Activated CD8-positive, alpha-beta T cell treated with anti-CD3 and anti-CD28 coated beads for 36 hours (primary cell): Measurements from ENCODE around the gene ICAM2. TPM values are rescaled to one million over a fixed set of nuclear protein-coding genes. Genes with fewer than 3 reads are reported as not detected.

Experiments used
- ATAC-seq: fragments of 200-7000 bp; cut with Tn5 transposase; one replicate; pipeline ENCODE4 v1.10.0; 2021; ENCODE audit warnings: mild to moderate bottlenecking, moderate library complexity
- CTCF ChIA-PET: fragments of 350-600 bp; sonication (Branson Sonifier 250); formaldehyde crosslinking; loops from one replicate; lab custom pipeline; 2021; ENCODE audit warnings: antibody characterized with exemption; lab: Charles Lee
- POLR2A ChIA-PET: fragments of 350-600 bp; sonication (Branson Sonifier 250); formaldehyde crosslinking; loops from one replicate; lab custom pipeline; 2021; ENCODE audit warnings: antibody characterized with exemption; lab: Charles Lee
- DNase-seq: peaks from one replicate; pipeline ENCODE4 v3.0.0-alpha.2; 2020
- H3K27ac Mint-ChIP-seq: one replicate; pipeline ENCODE4 v1.8.0; 2021; ENCODE audit warnings: mild to moderate bottlenecking, mixed read lengths
- H3K27me3 Mint-ChIP-seq: one replicate; pipeline ENCODE4 v1.8.0; 2021; ENCODE audit warnings: mixed read lengths
- H3K36me3 Mint-ChIP-seq: one replicate; pipeline ENCODE4 v1.8.0; 2021; ENCODE audit warnings: low read depth, mixed read lengths
- H3K4me1 Mint-ChIP-seq: one replicate; pipeline ENCODE4 v1.8.0; 2021; ENCODE audit warnings: low read depth, mixed read lengths
- H3K4me3 Mint-ChIP-seq: one replicate; pipeline ENCODE4 v1.8.0; 2021; ENCODE audit warnings: mild to moderate bottlenecking, moderate library complexity, mixed read lengths
- H3K9me3 Mint-ChIP-seq: one replicate; pipeline ENCODE4 v1.8.0; 2021; ENCODE audit warnings: mixed read lengths
- intact Hi-C: fragments of 100-400 bp; cut with micrococcal nuclease; formaldehyde crosslinking; loops from one replicate; pipeline ENCODE4 v1.10.0; 2022
- total RNA-seq, 2 experiments: library from RNA; stranded (reverse); gene quantifications; one replicate each; pipeline ENCODE4 v1.2.3, GENCODE V29; 2021
- TF ChIP-seq, protein P1 (sequence below): fragments of 200-600 bp; IDR thresholded peaks from one replicate; pipeline ENCODE4 v1.8.0; 2022; ENCODE audit warnings: antibody characterized with exemption, mild to moderate bottlenecking

ICAM2 gene
- total RNA-seq, 2 experiments from 2014 or later: 53.3 to 53.7 TPM

- no peak for ATAC-seq
- Mint-ChIP-seq H3K9me3 (no peaks in the 10 kb centered on the region), H3K4me1 (peaks cover 2% of the 10 kb centered on the region), H3K27me3 (no peaks in the 10 kb centered on the region), H3K27ac (no peak overlapping the region), H3K4me3 (no peak overlapping the region), H3K36me3 (peaks cover 26% of the 10 kb centered on the region)
- ChIA-PET CTCF (interaction anchor here (0.9 to 3.8 kb wide), 9 partner anchors 9 to 123 kb away, joined by 3 to 29 read pairs (median 5); no protein-coding TSS in a partner anchor), POLR2A (interaction anchor here (1.3 to 1.7 kb wide), 2 partner anchors 11 to 103 kb away, joined by 5 to 8 read pairs; no protein-coding TSS in a partner anchor)
- TF ChIP-seq, protein P1, sequence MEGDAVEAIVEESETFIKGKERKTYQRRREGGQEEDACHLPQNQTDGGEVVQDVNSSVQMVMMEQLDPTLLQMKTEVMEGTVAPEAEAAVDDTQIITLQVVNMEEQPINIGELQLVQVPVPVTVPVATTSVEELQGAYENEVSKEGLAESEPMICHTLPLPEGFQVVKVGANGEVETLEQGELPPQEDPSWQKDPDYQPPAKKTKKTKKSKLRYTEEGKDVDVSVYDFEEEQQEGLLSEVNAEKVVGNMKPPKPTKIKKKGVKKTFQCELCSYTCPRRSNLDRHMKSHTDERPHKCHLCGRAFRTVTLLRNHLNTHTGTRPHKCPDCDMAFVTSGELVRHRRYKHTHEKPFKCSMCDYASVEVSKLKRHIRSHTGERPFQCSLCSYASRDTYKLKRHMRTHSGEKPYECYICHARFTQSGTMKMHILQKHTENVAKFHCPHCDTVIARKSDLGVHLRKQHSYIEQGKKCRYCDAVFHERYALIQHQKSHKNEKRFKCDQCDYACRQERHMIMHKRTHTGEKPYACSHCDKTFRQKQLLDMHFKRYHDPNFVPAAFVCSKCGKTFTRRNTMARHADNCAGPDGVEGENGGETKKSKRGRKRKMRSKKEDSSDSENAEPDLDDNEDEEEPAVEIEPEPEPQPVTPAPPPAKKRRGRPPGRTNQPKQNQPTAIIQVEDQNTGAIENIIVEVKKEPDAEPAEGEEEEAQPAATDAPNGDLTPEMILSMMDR: no peak
- intact Hi-C loops: no loop called here
- no peak for DNase-seq
Observed at GRCh38 chr17:64042700-64043485, 22.5 kb upstream of the ICAM2 start.

DNA sequence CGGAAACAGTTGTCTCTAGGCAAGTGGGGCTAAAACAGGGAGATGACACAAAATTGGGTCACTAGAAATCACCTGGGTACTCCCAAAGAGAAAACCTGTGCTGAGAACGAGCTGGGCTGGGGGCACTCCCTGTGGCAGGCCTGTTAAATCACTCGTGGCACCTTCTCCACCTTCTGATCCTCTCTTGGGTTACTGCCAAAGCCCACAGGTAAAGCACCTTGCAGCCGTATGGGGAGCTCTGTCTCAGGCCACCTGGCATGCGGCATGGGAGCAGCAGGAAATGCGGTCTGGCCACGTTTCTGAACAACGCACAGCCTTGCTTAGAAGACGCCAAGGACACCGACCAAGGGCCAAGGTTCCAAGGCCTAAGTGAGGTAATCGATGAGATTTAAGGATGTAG is 21.5 kb upstream of the ICAM2 start:
- H3K4me1 Mint-ChIP-seq: peaks cover 2% of the 10 kb centered on the region
- H3K4me3 Mint-ChIP-seq: no peak overlapping the region
- ATAC-seq (no peak), DNase-seq (no peak)
- ChIA-PET POLR2A (interaction anchor here (1.7 kb wide), 1 partner anchor 104 kb away, joined by 8 read pairs; no protein-coding TSS in a partner anchor), CTCF (interaction anchor here (0.9 to 3.8 kb wide), 11 partner anchors 10 to 229 kb away, joined by 3 to 29 read pairs (median 3); no protein-coding TSS in a partner anchor)
- TF ChIP-seq, protein P1: no peak
- peaks cover 26% of the 10 kb centered on the region for H3K36me3 Mint-ChIP-seq
- H3K27ac Mint-ChIP-seq: peak overlapping the region; percentile 48
- intact Hi-C loops: no loop called here
- no peaks in the 10 kb centered on the region for H3K27me3 Mint-ChIP-seq
- H3K9me3 Mint-ChIP-seq: no peaks in the 10 kb centered on the region

DNA sequence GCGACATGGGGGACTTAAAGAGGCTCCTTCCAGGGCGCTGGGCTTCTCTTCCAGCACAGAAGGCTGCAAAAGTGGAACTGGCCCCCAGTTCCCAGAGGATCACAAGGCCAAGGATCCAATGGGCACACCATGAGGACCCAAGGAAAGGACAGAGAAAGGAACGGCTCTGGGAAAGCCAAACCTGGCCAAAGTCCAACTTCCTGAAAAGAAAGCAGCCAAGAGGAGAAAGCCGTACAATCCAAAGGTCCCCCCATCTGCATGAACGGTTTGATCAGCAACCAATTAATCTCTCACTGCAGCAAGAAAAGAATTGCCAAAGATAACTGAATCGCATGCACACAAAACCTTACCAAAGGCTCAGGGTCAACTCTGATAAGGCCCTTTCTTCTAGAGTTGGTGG is 19.8 kb upstream of the ICAM2 start:
- H3K4me3 Mint-ChIP-seq: no peak overlapping the region
- TF ChIP-seq, protein P1: no peak
- peaks cover 2% of the 10 kb centered on the region for H3K4me1 Mint-ChIP-seq
- peaks cover 13% of the 10 kb centered on the region for H3K36me3 Mint-ChIP-seq
- H3K27me3 Mint-ChIP-seq: no peaks in the 10 kb centered on the region
- no peak for ATAC-seq
- H3K27ac Mint-ChIP-seq: no peak overlapping the region
- ChIA-PET POLR2A (interaction anchor here (0.7 kb wide), 1 partner anchor 12 kb away, joined by 3 read pairs; no protein-coding TSS in a partner anchor), CTCF (interaction anchor here (2.2 kb wide), 1 partner anchor 93 kb away, joined by 10 read pairs; no protein-coding TSS in a partner anchor)
- intact Hi-C loops: no loop called here
- no peaks in the 10 kb centered on the region for H3K9me3 Mint-ChIP-seq
- DNase-seq: no peak

- ATAC-seq: no peak
- ChIA-PET CTCF (interaction anchor here (1.6 to 2.2 kb wide), 3 partner anchors 11 to 94 kb away, joined by 3 to 17 read pairs (median 10); no protein-coding TSS in a partner anchor), POLR2A (interaction anchor here (1.3 kb wide), 1 partner anchor 14 kb away, joined by 4 read pairs; no protein-coding TSS in a partner anchor)
- no peaks in the 10 kb centered on the region for H3K9me3 Mint-ChIP-seq
- TF ChIP-seq, protein P1: no peak
- peaks cover 2% of the 10 kb centered on the region for H3K4me1 Mint-ChIP-seq
- H3K36me3 Mint-ChIP-seq: peaks cover 8% of the 10 kb centered on the region
- no peaks in the 10 kb centered on the region for H3K27me3 Mint-ChIP-seq
- no peak overlapping the region for H3K4me3 Mint-ChIP-seq
- H3K27ac Mint-ChIP-seq: no peak overlapping the region
- intact Hi-C loops: no loop called here
- DNase-seq: no peak
Observed at GRCh38 chr17:64039106-64039400, 18.6 kb upstream of the ICAM2 start.
